GM21528 (cell line): ENCODE measurements around the gene DEXI.
"Not testable (repeated sequence)": the region's sequence is repeated elsewhere in the genome, so short reads cannot be mapped to it uniquely, and the experiment has no call there.

Experiments used
- ATAC-seq: cut with Tn5 transposase; IDR thresholded peaks from one replicate; pipeline ENCODE4 v1.9.1; 2021; ENCODE audit warnings: mild to moderate bottlenecking, moderate library complexity; ENCODE audit not compliant: unreplicated experiment, low FRiP score

The DEXI gene

GRCh38 chr16:10929853-10930754 lies 12.2 kb downstream of the DEXI start:
- no peak for ATAC-seq

- ATAC-seq, result not testable (repeated sequence)
Measured at GRCh38 chr16:10929097-10929496, 13.2 kb downstream of the DEXI start.

GRCh38 chr16:10927497-10928112 lies 14.7 kb downstream of the DEXI start:
- ATAC-seq, result no peak

GRCh38 chr16:10926867-10927266 lies 15.4 kb downstream of the DEXI start:
- no peak for ATAC-seq

- ATAC-seq, result no peak
Measured at GRCh38 chr16:10926094-10926493, 16.2 kb downstream of the DEXI start.

- not testable (repeated sequence) for ATAC-seq
Measured at GRCh38 chr16:10925285-10925684, 17.0 kb downstream of the DEXI start.

- no peak for ATAC-seq
Measured at GRCh38 chr16:10923650-10924214, 18.5 kb downstream of the DEXI start.

- ATAC-seq, result no peak
Measured at GRCh38 chr16:10923146-10923649, 19.1 kb downstream of the DEXI start.

- no peak for ATAC-seq
Measured at GRCh38 chr16:10922328-10923145, 19.7 kb downstream of the DEXI start.

- ATAC-seq, result no peak
Measured at GRCh38 chr16:10921536-10922327, 20.5 kb downstream of the DEXI start.

- no peak for ATAC-seq
Measured at GRCh38 chr16:10920726-10921427, 21.4 kb downstream of the DEXI start.

GRCh38 chr16:10919003-10919351 lies 23.3 kb downstream of the DEXI start:
- no peak for ATAC-seq

GRCh38 chr16:10918294-10919002 lies 23.8 kb downstream of the DEXI start:
- ATAC-seq, result no peak

GRCh38 chr16:10916534-10916933 lies 25.7 kb downstream of the DEXI start:
- no peak for ATAC-seq

GRCh38 chr16:10911267-10911666 lies 31.0 kb downstream of the DEXI start:
- ATAC-seq, result no peak

GRCh38 chr16:10907757-10908045 lies 34.6 kb downstream of the DEXI start:
- no peak for ATAC-seq

- ATAC-seq, result no peak
Measured at GRCh38 chr16:10906914-10907756, 35.1 kb downstream of the DEXI start.

GRCh38 chr16:10906482-10906881 lies 35.8 kb downstream of the DEXI start:
- no peak for ATAC-seq
